Measurements from ENCODE around the gene JMJD1C.

Gene JMJD1C

DNA sequence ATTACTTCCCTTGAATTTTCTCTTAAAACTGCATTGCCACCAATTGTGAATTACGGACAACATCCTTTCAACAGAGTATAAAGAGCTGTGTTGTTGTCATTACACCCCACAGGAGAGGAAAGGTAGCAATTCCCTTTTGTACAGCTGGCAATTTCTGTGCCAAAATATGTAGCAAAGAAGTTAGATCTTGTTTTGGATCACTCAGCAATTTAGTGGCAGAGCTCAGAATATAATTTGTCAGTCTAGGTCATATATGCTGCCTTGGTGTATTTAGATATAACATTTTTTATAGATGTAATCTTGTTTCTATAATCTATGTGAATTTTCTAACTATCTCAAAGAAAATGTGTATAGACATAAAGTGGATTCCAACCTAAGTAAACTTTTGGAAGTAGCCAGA is 293.9 kb downstream of the JMJD1C start:
- no peak for TF ChIP-seq ZFX (IDR thresholded peaks at IDR 0.05)
- TF ChIP-seq, protein P1, sequence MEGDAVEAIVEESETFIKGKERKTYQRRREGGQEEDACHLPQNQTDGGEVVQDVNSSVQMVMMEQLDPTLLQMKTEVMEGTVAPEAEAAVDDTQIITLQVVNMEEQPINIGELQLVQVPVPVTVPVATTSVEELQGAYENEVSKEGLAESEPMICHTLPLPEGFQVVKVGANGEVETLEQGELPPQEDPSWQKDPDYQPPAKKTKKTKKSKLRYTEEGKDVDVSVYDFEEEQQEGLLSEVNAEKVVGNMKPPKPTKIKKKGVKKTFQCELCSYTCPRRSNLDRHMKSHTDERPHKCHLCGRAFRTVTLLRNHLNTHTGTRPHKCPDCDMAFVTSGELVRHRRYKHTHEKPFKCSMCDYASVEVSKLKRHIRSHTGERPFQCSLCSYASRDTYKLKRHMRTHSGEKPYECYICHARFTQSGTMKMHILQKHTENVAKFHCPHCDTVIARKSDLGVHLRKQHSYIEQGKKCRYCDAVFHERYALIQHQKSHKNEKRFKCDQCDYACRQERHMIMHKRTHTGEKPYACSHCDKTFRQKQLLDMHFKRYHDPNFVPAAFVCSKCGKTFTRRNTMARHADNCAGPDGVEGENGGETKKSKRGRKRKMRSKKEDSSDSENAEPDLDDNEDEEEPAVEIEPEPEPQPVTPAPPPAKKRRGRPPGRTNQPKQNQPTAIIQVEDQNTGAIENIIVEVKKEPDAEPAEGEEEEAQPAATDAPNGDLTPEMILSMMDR (conservative IDR thresholded peaks at IDR 0.05) = no peak
- H3K27ac ChIP-seq = no peak overlapping the region

DNA sequence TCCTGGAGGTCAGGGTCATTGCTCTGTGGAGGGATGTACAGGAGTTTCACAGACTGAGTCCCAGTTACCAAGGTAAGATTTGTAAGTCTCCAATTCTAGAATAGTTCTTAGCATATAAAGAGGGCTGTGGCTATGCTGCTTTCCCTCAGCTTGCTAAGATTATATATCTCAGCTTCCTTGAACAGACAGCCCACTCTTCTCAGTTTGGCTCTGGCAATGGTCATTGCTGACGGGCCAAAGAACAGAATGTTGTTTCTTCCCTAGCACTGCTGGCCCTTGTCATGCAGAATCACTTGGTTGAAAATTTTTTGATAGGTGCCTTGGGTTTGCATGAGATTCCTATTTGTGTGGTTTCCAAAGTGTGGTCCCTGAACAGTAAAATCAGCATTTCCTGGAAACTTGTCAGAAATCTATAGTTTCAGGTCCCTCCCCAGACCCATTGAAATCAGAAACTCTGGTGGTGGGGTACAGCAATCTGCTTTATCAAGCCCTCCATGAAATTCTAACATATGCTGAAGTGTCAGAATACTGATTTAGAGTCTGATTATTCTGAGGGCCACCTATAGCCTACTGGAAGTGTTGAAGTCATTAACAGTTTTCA is 294.4 kb downstream of the JMJD1C start:
- TF ChIP-seq, protein P1 (conservative IDR thresholded peaks at IDR 0.05) = no peak
- no peak for TF ChIP-seq ZFX (IDR thresholded peaks at IDR 0.05)
- no peak overlapping the region for H3K27ac ChIP-seq

- TF ChIP-seq ZFX (IDR thresholded peaks at IDR 0.05) = no peak
- TF ChIP-seq, protein P1 (conservative IDR thresholded peaks at IDR 0.05) = no peak
- H3K27ac ChIP-seq = no peak overlapping the region
Measured at GRCh38 chr10:63169624-63170023, 296.2 kb downstream of the JMJD1C start.

GRCh38 chr10:63168821-63169462 is 296.8 kb downstream of the JMJD1C start:
- H3K27ac ChIP-seq = no peak overlapping the region
- TF ChIP-seq ZFX (IDR thresholded peaks at IDR 0.05) = no peak
- TF ChIP-seq, protein P1 (conservative IDR thresholded peaks at IDR 0.05) = no peak

DNA sequence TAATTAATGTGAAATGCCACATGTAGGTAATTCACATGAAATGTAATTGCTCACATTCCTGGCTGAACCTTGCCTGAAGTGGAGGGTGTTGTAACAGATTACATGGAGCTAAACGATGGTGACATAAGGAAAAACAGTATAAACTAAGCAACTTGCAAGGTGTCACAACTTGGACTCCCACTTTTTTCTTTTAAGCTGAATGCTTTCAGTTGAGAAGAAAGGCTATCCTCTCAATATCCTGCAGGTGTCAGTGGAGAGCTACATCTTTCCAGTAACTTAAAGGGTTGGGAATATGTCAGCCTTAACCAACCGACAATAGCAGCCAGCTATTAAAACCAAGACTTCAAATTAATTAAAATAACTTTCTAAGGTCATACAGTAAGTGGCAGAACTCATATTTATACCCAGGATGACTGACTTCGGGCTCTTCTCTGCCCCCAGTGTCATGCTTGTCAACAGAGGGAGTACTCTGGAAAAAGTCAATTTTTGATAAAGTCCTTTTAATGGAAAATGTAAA is 299.0 kb downstream of the JMJD1C start:
- no peak for TF ChIP-seq ZFX (IDR thresholded peaks at IDR 0.05)
- TF ChIP-seq, protein P1 (conservative IDR thresholded peaks at IDR 0.05) = peak; percentile 90
- no peak overlapping the region for H3K27ac ChIP-seq

DNA sequence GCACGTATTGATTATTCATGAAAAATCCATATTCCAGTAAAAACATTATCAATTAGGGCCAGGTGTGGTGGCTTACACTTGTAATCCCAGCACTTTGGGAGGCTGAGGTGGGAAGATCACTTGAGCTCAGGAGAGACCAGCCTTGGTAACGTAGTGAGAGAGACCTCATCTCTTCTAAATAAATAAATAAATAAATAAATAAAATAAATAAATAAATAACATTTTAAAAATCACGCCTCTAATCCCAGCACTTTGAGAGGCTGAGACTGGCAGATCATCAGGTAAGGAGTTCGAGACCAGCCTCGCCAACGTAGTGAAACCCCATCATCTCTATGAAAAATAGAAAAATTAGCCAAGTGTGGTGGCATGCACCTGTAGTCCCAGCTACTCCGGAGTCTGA is 300.5 kb downstream of the JMJD1C start:
- TF ChIP-seq ZFX (IDR thresholded peaks at IDR 0.05) = no peak
- TF ChIP-seq, protein P1 (conservative IDR thresholded peaks at IDR 0.05) = no peak
- H3K27ac ChIP-seq = no peak overlapping the region

GRCh38 chr10:63164166-63164623 is 301.6 kb downstream of the JMJD1C start:
- H3K27ac ChIP-seq = no peak overlapping the region
- TF ChIP-seq, protein P1 (conservative IDR thresholded peaks at IDR 0.05) = no peak
- TF ChIP-seq ZFX (IDR thresholded peaks at IDR 0.05) = no peak

Measured in C4-2B (cell line).